Skeletal muscle cell (primary cell): ENCODE data around the gene MAPKAPK2.

ENCODE experiments used
- DNase-seq: peaks from one replicate; pipeline ENCODE4 v3.0.0-alpha.2; 2010; ENCODE audit warnings: low read depth
- H3K4me3 ChIP-seq: 2 replicates; pipeline ENCODE4 v1.5.1; 2011; ENCODE audit warnings: low read depth, mild to moderate bottlenecking, control low read depth, low read length, moderate library complexity

MAPKAPK2 gene

DNA sequence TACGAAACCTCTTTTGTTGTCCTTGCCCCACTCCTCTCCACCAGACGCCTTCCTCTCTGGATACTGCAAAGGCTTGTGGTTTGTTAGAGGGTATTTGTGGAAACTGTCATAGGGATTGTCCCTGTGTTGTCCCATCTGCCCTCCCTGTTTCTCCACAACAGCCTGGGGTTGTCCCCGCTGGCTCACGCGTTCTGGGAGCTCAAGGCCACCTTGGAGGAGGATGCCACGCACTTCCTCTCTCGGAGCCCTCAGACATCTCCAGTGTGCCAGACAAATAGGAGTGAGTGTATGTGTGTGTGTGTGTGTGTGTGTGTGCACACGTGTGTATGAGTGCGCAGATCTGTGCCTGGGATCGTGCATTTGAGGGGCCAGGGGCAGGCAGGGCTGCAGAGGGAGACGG, 48.3 kb downstream of the MAPKAPK2 start:
- H3K4me3 ChIP-seq = no peak overlapping the region
- no peak for DNase-seq

DNA sequence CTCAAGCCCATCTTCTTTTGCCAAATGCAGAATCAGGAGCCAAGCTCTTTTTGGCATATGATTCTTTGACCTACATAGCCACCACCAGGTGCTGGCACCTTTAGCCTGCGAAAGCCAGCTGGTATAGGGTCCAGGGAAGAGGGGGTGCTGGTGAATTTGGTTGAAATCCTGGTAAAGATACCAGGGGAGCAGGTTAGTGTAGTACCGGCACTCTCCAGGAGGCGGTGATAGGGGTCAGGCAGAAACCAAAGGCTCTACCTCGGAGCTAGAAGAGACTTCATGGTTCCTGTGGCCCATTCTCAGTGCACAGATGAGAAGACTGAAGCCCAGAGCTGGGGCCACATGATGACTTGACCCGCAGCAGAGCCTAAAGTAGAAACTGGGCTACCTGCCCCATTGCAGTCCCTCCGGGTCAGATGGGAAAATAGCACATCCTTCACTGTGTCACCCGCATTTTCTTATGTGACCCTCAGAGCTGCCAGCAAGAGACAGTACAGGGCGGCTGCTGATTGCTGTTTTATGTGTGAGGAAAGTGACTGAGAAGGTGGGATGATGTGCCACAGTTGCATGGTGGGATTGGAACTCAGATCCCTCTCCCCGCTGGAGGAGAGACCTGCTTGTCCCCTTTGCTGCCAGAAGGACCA, 49.9 kb downstream of the MAPKAPK2 start:
- no peak overlapping the region for H3K4me3 ChIP-seq
- DNase-seq = no peak

DNA sequence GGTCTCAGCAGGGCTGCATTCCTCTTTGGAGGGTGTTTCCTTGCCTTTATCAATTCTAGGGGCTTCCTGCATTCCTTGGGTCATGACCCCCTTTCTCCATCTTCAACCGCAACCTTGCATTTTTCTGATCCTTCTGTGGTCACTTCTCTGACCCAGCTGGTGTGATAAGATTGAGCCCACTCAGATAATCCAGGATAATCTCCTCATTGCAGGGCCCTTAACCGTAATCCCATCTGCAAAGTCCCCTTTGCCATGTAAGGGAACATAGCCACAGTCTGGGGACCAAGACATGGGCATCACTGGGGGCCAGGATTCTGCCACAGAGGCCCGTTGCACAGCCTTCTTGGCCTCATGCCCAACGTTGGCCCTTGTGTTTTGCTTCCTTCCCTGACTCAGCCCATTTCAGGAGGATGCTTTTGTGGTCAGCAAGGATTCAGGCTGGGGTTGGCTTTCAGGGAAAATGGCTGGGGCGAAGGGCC, 50.9 kb downstream of the MAPKAPK2 start:
- no peak for DNase-seq
- no peak overlapping the region for H3K4me3 ChIP-seq

DNA sequence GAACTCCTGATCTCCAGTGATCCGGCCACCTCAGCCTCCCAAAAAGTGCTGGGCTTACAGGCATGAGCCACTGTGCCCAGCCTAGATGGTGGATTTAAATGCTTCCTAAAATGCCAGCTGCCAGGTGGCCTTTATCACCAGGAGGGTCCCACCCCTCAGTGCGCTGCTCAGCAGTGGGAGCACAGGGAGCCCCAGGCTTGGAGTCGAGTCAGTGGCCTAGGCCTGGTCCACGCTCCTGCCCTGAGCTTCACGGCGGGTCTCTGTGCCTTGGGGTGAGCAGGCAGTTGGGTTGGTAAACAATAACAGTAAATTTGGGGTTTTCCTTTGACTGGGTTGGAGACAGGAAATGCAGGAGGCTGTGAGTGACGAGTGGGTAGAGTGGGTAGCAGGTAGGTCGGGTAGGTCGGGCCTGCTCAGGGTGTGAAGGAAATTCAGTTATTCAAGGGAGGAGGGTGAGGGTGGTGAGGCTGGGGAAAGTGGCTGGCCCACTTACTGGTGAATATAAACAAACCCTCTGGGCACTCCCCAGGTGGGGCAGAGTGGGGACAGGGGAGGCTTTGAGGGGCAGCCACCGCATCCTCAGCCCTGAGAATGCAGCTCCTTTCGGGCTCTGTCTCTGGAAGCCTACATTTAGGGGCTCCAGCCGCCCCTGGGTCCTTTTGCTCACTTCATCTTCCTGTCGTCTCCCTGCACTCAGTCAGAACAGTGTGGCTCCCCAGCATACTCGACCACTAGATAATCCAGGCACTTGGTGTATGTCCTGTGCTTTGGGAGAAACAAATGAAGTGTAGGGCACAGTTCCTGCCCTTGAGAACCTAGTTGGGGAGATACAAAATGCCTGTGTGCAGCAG, 52.4 kb downstream of the MAPKAPK2 start:
- H3K4me3 ChIP-seq = no peak overlapping the region
- DNase-seq = no peak

DNA sequence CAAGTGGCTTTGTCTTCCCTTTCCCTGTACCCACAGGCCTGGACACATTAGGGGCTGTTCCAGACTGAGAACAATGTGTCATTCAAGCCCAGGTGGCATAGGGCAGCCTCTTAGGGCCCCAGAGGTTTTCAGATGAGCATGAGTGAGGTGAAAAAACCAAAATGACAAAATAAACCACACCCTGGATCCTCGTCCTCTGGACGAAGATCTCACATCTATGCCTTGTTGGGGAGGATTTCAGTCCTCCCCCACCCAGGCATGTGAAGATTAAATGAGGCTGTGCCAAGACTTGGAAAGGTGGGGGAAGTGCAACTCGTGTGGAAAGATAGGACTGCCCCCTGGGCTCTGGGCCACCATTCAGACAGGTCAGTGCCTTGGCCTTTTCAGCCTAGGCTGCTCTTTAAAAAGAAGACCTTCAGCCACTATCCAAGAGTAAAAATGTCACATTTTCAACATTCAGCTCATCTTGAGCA, 53.1 kb downstream of the MAPKAPK2 start:
- H3K4me3 ChIP-seq = no peak overlapping the region
- DNase-seq = no peak

DNA sequence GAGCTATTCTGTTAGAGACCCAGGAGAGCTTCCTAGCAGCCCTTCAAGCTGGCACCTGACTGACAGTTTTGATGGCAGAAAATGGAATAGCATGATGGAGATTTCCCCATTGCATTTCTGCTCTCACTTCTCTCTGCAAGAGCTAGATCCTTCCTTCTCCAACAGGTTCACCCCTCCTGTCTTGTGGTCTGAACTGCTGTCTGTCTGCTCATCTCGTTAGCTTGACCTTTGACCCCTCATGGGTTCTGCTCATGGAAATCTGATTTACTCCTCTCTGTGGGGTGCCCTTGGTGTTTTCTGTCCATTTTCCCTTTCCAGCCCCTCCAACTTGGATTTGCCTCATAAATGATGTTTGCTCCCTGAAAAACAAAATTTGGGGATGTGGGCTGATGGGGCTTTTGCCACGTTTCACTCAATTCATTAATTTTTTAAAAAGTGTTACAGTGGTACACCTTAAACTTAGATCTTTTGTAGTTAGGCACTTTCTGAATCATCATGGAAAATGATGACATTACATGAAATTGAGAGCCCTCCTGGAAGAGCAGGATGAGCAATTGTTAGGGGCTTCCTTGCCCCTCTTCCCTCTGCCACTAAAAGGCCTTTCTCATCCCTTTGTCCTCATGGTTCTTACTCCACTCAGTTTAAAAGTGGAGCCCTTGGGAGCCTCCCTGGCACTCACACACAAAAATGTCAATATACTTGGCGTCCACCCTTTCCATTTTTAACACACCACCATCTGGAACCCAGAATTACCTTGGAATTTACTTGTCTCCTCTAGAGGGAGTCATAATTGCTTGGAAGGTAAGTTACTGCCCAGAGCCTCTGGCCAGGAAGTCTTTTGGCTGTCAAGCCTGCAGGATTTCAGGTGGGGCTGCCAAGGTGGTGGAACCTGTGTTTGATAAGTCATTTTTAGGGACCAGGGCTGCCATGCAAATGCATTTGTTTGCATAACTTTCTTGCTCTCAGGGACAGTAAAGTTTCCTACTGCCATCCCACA, 54.0 kb downstream of the MAPKAPK2 start:
- DNase-seq = no peak
- H3K4me3 ChIP-seq = no peak overlapping the region

- no peak overlapping the region for H3K4me3 ChIP-seq
- no peak for DNase-seq
Observed at GRCh38 chr1:206739411-206740076, 54.8 kb downstream of the MAPKAPK2 start.

DNA sequence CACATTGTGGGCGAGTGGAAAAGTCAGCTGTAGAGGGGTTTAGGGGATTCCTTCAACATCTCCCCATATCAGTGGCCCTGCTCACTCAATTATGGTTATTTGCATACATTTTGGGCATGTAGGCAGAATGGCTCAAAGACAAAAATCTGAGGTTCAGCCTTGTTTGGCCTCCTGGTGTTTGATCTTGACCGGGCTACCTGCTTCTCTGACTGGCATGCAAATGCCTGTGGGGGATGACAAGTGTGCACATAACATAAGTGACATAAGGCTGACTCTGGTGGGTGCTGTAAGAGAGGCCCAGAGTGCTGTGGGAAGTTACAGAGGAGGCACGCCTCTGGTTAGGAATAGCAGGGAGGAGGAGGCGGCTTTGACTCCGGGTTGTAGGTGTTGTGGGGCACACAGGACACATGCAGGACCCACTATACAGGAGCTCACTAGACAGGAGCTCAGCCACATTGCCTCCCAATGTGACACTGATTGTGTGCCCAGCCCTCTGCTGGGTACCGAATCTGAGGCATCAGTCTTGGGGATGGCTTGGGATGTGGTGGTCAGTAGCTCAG, 56.5 kb downstream of the MAPKAPK2 start:
- DNase-seq = no peak
- H3K4me3 ChIP-seq = no peak overlapping the region

DNA sequence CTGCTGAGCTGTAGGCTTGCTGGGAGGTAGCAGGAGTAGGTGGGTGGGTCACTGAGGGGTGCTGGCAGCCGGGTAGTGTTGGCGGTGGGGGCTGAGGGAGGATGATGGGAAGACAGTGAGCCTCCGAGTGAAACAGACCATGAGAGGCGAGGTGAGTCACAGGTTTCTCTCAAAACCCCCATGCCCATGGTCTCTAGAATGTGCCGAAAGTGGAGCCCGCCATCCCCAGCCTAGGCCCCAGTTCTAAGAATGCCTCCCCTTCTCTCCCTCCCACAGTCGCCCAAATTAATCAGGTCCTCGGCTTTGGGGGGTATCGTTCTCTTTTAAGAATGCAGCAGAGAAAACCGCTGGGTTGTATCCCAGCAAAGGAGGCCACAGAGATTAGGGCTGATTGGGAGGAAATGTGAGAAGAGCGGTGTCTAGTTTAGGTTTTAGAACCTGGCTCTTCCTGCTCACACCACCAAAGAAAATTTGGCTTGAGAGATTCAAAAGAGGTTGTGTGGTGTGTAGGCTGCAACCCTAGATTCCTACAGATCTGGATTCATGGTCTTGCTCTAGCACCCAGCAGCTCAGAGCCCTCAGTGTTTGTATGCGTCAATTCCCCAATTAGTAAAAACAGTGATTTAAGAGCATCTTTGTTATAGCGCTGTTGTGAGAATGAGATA, 58.1 kb downstream of the MAPKAPK2 start:
- H3K4me3 ChIP-seq = no peak overlapping the region
- no peak for DNase-seq

DNA sequence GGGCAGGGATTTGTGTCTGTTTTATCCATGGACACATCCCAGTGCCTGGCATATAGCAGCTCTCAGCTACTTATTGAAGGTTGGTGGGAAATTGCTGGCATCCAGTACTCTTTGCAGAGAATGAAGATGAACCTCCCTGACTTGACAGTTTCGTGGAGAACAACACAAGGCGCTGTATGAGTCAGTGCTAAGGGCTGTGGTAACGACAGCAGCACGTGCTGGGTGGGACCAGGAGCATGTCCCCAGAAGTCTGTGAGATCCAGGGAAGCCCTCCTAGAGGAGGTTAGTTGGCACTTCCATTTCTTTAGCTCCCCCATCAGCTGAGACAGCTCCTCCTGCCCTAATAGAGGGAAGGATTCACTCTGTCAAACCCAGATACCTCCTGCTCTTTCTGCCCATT, 60.0 kb downstream of the MAPKAPK2 start:
- no peak overlapping the region for H3K4me3 ChIP-seq
- DNase-seq = no peak

DNA sequence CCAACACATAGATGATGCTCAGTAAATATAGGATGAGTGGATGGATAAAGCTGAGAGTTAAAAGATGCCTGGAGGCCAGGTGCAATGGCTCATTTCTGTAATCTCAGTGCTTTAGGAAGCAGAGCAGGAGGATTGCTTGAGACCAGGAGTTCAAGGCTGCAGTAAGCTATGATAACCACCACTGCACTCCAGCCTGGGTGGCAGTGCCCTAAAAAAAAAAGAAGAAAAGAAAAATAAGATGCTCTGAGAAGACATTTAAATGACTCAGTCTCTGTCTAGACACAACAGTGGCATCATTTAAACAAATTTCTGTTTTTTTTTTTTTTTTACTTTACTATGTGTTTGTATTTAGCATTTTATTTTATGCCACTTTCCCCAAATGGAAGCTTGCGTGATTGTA, 60.6 kb downstream of the MAPKAPK2 start:
- no peak overlapping the region for H3K4me3 ChIP-seq
- DNase-seq = no peak

GRCh38 chr1:206748348-206749030, 63.8 kb downstream of the MAPKAPK2 start:
- no peak overlapping the region for H3K4me3 ChIP-seq
- no peak for DNase-seq

DNA sequence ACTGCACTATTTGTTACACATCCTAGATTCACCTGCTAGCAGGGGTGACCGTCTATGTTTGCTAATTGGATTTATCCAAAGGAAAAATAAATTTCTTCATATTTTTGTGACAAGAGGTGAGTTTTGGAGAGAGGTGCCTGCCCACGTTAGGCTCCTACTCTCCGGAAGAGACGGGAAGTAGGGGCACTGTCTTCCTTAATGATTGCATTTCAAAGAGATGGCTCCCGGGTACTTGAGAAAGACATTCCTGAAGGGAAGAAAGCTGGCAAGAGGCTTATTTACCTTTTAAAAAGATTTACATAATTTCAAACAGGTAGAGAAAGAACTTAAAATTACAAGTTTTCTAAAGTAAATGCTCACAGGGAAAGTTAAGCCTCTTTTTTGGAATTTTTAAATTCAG, 67.2 kb downstream of the MAPKAPK2 start:
- no peak overlapping the region for H3K4me3 ChIP-seq
- no peak for DNase-seq

DNA sequence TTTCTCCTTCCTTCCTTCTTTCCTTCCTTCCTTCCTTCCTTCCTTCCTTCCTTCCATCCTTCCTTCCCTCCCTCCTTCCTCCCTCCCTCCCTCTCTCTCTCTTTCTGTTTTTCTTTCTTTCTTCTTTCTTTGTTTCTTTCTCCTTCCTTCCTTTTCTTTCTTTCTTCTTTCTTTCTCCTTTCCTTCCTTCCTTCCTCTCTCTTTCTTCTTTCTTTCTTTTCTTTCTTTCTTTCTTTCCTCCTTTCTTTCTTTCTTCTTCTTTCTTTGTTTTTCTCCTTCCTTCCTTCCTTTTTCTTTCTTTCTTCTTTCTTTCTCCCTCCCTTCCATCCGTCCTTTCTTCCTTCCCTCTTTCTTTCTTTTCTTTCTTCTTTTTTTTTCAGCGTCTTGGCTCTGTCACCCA, 67.8 kb downstream of the MAPKAPK2 start:
- no peak for DNase-seq
- no peak overlapping the region for H3K4me3 ChIP-seq

DNA sequence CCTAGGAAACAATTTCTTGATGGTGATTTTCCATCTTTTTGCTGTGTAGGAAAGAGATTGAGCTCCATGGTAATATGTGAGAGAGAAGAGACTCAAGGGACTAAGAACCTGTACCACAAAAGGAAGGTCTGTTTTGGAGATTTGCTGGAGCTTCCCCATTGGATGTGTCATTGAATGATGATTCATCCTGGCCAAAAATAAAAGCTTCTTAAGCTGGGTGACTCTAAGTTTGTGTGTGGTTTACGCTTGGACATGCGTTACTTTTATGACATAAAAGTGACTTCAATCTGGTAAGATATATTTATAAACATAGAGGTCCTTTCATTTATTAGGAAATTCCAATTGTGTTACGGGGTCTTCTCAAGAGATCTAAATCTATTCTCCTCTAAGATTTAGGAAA, 68.4 kb downstream of the MAPKAPK2 start:
- no peak overlapping the region for H3K4me3 ChIP-seq
- DNase-seq = no peak

- no peak for DNase-seq
- no peak overlapping the region for H3K4me3 ChIP-seq
Observed at GRCh38 chr1:206754011-206754410, 69.3 kb downstream of the MAPKAPK2 start.

GRCh38 chr1:206757524-206758266, 73.0 kb downstream of the MAPKAPK2 start:
- DNase-seq = no peak
- no peak overlapping the region for H3K4me3 ChIP-seq
